ENCODE results near the gene PARP6.

PARP6 gene

DNA sequence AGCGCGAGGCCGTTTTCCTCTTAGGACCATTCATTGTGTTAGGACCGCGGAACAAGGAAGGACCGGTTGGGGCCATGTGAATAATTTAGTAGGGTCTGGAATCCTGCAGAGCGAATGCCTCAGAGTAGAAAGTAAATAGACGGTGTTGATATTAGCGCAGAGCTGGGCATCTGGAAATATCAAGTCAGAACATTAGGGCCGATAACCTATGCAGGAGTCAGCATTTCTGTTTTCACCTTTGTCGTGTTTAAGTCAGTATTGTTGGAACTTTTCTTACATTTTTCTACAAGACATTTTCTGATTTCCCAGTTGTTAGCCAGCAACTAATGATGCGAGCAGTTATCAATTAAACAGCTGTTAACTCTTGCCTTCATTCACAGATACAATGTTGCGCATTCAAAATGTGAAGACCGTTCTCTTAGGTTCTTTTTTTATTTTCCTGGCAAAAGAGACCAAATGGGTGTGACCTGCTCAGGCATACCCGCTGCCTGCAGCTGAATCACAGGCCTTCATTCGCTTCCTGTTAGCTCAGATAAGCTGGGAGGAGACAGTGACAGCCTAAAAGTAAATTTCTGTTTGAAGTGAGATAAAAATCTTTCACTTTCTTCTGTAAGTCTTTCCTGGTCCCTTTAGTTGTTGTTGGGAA, 40.4 kb downstream of the PARP6 start:
- no peak for DNase-seq (ENCODE audit: low read depth in 2 of 2, low spot score in 1 of 2)

DNA sequence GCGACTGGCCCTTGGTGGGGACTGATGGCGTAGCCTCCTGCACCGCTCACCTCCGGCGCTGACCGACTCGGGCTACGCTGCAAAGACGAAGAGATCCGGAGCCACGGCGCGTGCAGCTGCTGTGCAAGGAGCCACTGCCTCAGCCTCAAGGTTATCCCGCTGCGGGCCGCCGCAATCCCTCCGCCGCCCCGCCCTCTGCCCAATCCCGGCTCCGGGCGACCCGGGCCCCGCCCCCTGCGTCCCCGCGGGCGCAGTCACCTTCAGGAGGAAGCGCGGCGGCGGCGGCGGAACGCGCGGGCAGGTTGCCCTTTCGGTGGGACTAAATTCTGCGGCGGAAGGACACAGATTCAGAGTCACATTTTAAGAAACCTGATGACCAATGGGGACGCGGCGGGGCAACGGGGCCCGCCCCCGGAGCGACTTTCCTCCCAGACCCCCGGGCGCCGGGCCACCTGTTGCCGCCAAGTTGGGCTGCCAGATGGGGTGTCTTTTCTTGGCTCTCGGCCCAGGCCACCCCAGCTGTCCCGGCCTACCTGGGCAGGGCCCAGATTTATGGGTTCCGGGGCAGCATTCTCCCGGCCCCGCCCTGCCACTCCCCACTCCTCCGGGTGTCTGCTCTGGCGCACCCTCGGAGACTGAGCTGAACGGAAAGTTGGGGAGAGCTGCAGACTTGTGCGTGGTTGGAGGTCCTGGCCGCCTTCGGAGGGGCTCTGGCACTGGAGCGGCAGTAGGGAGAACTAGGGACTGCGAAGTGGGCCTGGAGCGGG, 41.1 kb downstream of the PARP6 start, which contains the start of gene PKM:
TSS of gene PKM (minus strand) at position 125 of the 767 bp plus-strand sequence. CDS start 12,093 bp downstream, outside the sequence.
- peak; percentile 71 to 76 for DNase-seq (ENCODE audit: low read depth in 2 of 2, low spot score in 1 of 2)

DNA sequence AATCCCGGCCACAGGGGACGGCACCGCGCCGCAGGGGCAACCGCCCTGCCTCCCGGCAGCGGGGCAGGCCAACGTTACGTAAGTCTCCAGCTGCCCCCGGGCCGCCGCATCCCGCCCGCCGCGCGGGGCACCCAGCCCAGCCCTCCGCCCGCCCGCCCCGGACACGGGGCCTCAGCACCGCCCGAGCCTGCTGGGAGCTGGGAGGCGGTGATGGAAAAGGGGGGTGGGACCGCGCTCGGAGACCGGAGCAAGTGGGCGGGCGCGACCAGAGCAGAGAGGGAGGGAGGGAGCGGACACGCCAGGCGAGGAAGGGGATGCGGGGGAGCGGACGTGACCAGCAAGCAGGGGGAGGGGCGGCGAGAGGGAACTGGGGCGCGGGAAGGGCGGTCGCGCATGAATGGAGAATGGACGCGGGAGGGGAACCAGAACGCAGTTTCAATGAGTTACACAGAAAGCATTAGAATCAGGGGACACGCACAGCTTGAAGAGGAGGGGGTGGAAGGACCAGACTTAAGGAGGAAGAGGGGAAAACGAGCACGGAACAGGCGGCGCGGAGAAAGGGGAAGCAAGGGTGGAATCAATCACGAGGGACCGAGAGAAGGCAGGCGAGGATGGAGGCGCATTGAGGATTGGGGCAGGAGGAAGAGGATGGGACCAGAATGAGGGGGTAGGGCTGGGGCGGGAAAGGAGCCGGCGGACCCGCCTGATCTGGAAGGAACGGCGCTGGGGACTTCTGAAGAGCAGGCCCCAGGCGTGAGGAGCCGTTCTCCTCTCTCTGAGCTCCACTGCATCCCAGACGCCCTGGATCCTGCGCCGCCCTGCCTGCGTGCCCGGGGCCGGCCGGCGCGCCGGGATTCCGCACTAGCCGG, 41.9 kb downstream of the PARP6 start:
- peak in 1 of 2 donors; percentile 41 for DNase-seq (ENCODE audit: low read depth in 2 of 2, low spot score in 1 of 2)

DNA sequence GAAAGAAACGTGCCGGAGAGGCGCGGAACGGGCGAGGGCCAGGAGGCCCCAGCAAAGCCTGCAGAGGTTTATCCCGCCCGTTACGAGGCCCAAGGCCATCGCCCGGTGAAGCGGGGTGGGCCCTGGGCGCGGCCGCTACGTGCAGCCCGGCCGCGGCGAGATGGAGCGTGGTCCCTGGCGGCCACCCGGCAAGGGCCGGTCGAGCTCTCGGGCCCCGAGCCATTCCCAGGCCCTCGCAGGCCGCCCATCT, 42.5 kb downstream of the PARP6 start:
- DNase-seq (ENCODE audit: low read depth in 2 of 2, low spot score in 1 of 2), result no peak

DNA sequence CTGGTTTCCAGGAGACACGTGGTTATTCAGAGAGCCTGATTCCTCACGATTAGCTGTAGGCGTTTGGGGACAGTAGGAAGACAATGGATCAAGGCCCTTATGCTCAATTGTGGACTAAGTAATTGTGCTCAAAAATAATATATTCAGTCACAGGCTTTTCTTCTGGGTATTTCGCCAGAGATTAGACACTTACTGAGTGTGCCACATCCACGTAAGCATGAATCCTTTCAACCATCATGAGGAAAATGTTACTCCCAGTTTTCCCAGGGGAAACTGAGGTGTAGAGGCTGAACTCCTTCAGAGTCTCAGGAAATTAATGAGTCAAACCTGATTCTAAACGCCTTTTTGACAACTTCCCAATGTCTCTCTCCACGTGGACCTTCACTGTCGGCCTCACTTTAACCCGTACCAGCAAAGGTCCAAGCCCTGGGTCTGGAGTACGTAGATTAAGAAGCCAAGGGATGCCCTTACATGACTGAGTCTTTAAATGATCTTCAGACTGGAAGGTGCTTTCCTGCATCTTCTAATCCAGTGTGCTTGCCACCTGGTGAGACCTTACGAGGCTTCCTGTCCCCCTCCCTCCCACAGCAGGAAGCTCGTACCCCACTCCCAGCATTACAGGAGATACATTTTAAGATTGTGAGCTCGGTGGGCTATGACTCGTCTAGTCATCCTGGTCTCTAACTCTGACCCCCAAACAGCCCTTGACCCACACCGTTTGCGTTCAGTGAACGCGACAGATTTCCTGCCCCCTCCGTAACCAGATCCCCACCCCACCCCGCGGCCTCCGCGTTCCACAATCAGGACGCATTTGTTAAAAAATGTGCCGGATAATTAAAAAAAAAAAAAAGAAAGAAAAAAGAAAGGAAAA, 43.0 kb downstream of the PARP6 start:
- no peak for DNase-seq (ENCODE audit: low read depth in 2 of 2, low spot score in 1 of 2)

DNA sequence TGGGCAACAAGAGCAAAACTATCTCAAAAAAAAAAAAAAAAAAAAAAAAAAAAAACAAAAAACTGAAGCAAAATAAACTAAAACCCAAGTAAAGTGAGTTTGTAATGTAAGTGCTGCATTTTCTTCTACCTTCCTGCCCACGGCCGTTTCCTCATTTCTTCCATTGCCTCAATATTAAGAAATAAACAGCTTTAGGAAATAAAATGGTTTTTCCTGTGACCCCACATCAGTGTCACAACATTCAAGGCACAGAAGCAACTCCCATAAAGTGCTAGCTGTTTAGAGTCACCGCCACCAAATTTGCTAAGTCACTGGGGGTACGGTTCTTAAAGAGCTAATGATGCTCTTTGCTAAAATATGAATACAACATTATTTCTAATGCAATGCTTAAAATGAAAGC, 44.6 kb downstream of the PARP6 start:
- DNase-seq (ENCODE audit: low read depth in 2 of 2, low spot score in 1 of 2), result no peak

DNA sequence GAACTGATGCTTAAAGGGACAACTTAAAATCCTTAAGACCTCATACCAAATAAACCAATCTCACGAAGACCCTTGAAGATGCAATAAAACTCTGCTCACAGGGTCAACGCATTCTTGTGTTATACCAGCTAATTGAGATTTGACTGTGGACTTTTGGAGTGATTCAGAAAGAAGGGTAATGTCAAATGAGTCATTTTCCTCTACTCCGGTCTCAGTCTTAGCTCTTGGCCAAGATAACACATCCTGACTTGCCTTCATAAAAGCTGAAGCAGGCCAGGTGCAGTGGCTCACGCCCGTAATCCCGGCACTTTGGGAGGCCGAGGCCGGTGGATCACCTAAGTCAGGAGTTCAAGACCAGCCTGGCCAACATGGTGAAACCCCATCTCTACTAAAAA, 45.2 kb downstream of the PARP6 start:
- no peak for DNase-seq (ENCODE audit: low read depth in 2 of 2, low spot score in 1 of 2)

DNA sequence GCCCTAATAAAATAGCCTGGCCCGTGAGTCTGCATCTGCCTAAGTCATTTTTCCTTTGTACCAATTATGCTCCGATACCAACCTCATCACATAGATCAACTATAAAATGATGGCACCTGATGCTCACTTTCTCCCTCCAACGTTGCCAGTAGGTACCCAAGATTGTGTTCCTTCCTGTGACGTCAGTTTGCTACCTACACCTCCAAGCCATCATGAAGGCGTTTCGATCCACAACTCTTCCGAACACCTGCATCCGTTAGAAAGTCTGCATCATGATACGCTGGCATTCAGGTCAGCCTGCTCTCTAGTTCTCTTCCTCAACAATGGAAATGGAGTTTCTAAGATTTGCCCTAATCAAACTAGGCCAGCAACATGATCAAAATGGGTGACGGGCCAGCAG, 49.1 kb downstream of the PARP6 start:
- DNase-seq (ENCODE audit: low read depth in 2 of 2, low spot score in 1 of 2), result no peak

DNA sequence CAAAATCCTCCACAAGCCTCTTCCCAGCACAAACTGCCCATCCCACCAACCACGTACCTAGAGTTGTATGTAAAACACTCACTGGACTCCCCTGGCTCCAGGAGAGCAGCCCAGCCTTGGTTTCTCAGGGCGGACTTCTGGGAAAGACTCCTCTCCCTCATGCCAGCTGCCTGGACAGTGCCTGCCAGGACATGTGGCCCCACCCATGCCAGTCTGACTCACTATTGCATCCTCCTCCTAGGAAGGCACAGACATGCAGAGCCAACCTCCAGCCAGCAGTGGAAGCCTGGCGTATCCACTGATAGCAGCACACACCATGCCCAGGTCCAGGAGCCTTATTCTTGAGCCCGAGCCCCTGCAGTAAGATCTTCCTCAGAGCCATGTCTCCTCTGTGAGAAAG, 50.0 kb downstream of the PARP6 start:
- no peak for DNase-seq (ENCODE audit: low read depth in 2 of 2, low spot score in 1 of 2)

DNA sequence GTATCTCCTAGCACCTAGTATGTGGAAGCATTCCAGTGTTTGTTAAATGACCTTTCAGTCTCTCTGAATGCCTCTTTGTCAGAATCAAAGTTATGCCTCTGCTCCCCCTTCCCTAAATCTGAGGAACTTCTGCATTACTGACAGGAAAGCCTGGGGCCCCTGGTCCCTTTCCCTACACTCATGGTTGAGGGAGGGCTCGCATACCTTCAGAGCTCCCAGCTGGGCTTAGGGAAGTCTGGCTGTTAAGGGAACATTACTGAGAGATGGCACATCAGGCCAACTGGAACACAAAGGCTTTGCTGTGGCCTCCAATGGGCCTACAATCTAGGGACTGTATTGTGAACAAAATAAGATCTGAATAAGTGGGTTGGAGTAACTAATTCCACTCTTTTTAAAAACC, 51.7 kb downstream of the PARP6 start:
- DNase-seq (ENCODE audit: low read depth in 2 of 2, low spot score in 1 of 2), result no peak

DNA sequence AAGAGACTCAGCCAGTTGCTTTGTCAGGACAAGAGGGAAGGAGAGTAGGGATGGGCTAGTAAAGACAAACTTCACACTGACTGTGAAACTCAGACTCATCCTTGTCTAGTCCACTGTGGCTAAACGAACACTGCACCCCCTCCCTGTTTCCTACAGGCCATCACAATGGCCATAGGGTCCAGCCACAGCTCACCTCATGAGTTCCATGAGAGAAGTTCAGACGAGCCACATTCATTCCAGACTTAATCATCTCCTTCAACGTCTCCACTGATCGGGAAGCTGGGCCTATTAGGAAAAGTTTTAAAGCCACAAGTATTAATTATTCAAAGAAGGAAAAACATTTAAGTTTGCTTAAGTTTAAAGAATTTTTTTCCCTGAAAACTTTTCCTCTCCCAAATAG, 55.1 kb downstream of the PARP6 start:
- DNase-seq (ENCODE audit: low read depth in 2 of 2, low spot score in 1 of 2), result no peak

DNA sequence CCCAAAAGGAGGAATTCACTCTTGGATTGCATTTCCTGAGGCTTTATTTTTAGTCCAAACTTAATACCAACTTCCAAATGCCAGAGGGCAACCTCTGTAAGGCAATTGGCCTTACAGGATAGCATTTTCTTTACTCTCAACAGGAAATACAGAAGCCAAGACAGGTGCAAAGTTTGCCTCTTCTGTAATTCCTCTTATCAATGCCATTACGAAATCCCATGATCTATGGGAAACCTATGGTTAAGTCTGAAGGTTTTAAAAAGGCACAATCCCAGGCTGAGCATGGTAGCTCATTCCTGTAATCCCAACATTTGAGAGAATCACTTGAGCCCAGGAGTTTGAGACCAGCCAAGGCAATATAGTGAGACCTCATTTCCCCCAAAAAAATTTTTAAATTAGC, 56.3 kb downstream of the PARP6 start:
- DNase-seq (ENCODE audit: low read depth in 2 of 2, low spot score in 1 of 2), result no peak

DNA sequence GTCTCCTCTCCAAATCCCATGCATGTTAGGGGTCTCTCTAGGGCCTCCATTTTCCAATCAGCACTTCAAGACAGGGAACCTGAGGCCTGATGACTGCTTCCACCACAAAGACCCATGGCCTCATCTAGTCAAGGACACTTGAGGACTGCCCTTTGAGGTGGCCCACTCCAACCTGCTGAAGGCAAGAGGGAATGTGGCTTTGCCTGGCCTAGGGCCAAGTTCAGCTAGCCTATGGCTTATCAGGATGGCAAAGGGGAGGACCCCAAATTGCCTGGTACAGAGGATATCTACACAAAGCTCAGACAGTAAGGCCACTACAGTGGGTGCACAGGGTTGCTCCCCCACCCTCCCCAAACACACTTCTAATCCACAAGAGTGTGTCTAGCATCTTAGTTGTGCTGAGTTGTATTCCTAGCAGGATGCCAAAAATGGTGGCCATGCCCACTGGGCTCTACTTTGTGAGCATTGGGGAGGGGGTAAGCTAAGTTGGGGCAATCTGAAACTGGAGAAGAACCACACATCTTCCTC, 64.7 kb downstream of the PARP6 start:
- DNase-seq (ENCODE audit: low read depth in 2 of 2, low spot score in 1 of 2), result no peak

DNA sequence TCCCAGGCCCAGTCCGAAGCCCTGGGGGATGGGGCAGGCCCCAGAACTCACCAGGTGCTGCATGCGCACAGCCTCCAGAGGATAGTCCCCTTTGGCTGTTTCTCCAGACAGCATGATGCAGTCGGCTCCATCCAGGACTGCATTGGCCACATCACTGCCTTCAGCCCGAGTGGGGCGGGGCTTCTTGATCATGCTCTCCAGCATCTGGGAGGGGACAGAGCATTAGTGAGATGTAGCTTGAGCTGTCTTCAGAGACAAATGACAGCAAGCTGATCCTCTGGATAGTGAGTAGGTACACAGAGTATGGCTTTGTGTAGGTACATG, 65.7 kb downstream of the PARP6 start:
- no peak for DNase-seq (ENCODE audit: low read depth in 2 of 2, low spot score in 1 of 2)

DNA sequence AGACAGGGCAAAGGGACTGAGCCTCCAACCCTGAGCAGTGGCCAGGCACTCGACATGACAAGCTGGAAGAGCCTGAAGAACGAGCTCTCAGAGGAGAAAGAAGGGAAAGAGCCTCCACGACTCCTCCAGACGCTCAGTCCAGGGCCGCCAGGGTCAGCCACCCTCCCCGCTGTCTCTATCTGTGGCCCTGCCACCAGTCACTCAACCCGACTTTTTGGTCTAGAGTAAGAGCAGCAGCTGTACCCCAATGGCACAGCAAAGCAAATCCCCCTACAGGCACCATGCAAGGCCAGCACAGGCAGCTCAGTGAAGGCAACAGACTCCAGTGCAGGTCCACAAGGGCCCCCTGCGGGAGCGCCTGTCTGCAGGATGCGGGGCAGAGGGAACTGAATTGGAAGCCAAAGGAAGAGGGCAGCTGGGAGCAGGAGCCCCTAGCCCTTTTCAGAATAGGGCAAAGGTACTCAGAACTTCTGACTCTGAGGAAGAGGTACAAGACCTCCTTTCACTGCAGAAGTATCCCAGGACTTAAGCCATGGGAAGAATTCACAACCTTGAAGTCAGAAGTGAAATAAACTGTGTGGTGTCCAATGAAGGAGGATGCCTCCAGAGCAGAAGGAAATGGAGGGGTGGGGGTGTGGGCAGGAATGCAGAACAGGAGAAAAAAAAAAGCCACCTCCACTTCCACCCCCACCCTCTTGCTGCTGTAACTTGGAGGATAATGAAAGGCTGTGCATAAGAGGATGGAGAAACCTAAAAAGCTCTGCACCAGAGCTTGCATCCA, 66.3 kb downstream of the PARP6 start:
- no peak for DNase-seq (ENCODE audit: low read depth in 2 of 2, low spot score in 1 of 2)

DNA sequence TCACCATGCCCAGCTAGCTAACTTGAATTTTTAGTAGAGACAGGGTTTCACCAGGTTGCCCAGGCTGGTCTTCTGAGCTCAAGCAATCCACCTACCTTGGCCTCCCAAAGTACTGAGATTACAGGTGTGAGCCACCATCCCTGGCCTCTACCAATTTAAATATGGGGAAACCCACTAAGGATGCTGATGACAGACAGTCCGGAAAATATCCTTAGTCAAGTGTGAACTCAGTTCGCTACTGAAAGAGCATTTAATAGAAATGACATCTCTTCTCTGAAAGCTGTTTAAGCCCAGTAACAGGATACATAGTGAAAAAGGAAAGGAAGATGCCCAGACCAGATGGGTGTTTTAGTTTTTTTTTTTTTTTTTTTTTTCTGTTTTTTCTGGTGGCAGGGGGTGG, 67.1 kb downstream of the PARP6 start:
- DNase-seq (ENCODE audit: low read depth in 2 of 2, low spot score in 1 of 2), result no peak

DNA sequence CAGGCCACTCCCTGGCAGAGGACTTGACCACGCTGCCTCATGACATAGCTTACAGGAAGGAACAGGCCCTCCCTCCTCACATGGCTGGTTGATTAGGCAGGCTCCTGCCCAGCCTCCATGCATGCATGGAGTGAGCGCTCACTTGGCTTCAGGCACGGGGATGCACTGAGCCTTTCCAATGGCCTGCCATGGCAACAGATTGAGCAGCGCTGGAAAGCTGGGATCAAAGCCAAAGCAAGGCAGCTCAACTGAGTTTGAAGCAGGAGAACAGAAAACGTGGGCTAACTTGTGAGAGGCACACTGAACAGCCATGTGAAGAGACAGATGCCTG, 68.9 kb downstream of the PARP6 start:
- no peak for DNase-seq (ENCODE audit: low read depth in 2 of 2, low spot score in 1 of 2)

DNA sequence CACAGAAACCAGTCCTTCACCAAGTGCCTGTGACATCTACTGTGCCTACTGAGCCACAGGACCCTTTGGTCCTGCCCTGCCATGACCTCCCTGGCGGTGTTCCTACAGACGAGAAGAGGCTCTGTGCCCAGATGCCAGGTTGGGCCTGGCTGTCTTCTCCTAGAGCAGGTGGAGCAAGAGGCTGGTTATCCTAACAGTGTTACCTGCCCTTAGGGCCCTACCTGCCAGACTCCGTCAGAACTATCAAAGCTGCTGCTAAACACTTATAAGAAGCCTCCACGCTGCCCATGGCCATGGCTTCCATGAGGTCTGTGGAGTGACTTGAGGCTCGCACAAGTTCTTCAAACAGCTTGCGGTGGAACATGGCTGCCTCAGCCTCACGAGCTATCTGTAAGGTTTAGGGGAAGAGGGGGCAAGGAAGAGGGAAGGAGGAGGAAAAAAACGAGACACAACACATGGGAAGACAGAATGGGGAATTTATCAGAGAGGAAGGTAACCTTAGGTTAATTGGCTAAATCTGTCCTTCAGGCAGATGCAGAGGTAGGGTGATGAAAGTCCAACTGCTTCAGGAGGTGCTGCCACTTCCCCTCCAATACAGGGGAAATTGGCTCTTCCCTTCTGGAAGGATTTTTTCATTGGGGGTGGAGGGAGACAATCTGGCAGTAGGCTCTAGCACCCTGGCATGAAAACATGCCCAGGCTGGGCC, 69.4 kb downstream of the PARP6 start:
- DNase-seq (ENCODE audit: low read depth in 2 of 2, low spot score in 1 of 2), result no peak

DNA sequence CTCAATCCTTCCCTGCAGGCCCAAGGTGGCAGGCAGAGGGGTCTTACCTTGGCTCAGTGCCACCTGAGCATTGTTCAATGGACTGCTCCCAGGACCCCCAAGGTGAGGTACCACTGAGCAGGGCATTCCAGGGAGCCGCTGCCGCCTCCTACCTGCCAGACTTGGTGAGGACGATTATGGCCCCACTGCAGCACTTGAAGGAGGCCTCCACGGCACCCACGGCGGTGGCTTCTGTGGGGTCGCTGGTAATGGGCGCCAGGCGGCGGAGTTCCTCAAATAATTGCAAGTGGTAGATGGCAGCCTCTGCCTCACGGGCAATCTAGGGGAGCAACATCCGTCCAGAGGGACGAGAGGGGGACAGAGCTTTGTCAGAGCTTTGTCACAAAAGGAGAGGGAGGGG, 70.1 kb downstream of the PARP6 start:
- DNase-seq (ENCODE audit: low read depth in 2 of 2, low spot score in 1 of 2), result no peak

DNA sequence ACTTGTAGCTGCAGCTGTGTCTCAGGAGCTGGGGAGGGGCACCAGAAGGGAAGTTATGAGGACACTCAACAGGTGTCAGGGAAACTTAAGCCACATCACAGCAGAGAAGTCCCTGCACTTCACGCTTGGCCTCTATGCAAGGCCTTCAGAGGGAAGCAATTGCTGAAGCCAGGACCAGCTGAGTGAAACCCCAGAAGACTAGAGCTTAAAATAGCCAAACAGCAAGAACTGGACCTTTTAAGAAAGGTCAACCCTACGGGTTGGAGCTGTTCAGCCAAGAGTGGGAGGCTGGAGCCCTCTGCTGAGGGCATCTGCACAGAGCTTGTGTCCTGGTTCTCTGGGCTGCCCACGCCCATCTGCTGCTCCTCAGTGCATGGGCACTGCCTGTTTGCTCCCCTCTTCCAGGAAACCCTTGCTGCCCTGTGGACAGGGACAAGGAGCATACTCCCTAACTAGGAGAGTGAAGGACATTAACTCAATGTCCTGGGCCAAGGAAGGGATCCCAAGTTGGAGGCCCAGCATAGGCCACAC, 70.9 kb downstream of the PARP6 start:
- no peak for DNase-seq (ENCODE audit: low read depth in 2 of 2, low spot score in 1 of 2)

All from stimulated activated CD8-positive, alpha-beta memory T cell treated with anti-CD3 and anti-CD28 coated beads, Interleukin-4, amount 100 ng/mL, for 1 hour (primary cell).